Kidney (tissue), 14 donors: ENCODE measurements around the gene LMBR1. TPM values are rescaled to one million over a fixed set of nuclear protein-coding genes. Genes with fewer than 3 reads are reported as not detected.

ENCODE experiments used
- DNase-seq, 5 donors: peaks; one replicate each; pipeline ENCODE4 v3.0.0-alpha.2; 2013 to 2020
- FAIRE-seq: peaks from 2 replicates; lab custom pipeline; 2012; peaks lifted over from hg19 to GRCh38; lab: Jason Lieb, UNC
- H3K27ac ChIP-seq, 2 donors: one replicate each; pipeline ENCODE4 v1.7.0; 2013; ENCODE audit warnings: low read depth in 2 of 2, low read length in 2 of 2, inconsistent platforms in 1 of 2
- H3K27me3 ChIP-seq: one replicate; pipeline ENCODE4 v1.7.1; 2013; ENCODE audit warnings: low read length, inconsistent platforms; ENCODE audit not compliant: control insufficient read depth, insufficient read depth
- H3K36me3 ChIP-seq, 3 donors: one replicate each; pipeline versions ENCODE4 v1.7.0 to v1.7.1; 2013; ENCODE audit warnings: low read length in 3 of 3, control low read depth in 1 of 3, inconsistent platforms in 1 of 3; ENCODE audit not compliant: insufficient read depth in 3 of 3, control insufficient read depth in 2 of 3
- H3K4me1 ChIP-seq, 3 donors: one replicate each; pipeline versions ENCODE4 v1.7.0 to v1.7.1; 2013; ENCODE audit warnings: low read length in 3 of 3, inconsistent platforms in 1 of 3, low read depth in 1 of 3; ENCODE audit not compliant: control insufficient read depth in 2 of 3, insufficient read depth in 2 of 3
- H3K4me3 ChIP-seq, 3 donors: one replicate each; pipeline versions ENCODE4 v1.7.0 to v1.8.1; 2013; ENCODE audit warnings: low read length in 3 of 3, control low read depth in 1 of 3, inconsistent platforms in 1 of 3
- H3K9ac ChIP-seq, 3 donors: one replicate each; pipeline versions ENCODE4 v1.7.0 to v1.7.1; 2013; ENCODE audit warnings: low read length in 3 of 3, control low read depth in 1 of 3, inconsistent platforms in 1 of 3
- H3K9me3 ChIP-seq, 3 donors: one replicate each; pipeline versions ENCODE4 v1.7.0 to v1.7.1; 2013; ENCODE audit warnings: low read length in 3 of 3, control low read depth in 1 of 3, inconsistent platforms in 1 of 3; ENCODE audit not compliant: control insufficient read depth in 2 of 3, insufficient read depth in 1 of 3
- CTCF ChIP-seq: IDR thresholded peaks from 3 replicates; pipeline ENCODE4 v1.5.1; 2012; ENCODE audit warnings: mild to moderate bottlenecking, moderate library complexity, borderline replicate concordance; ENCODE audit not compliant: insufficient read depth; ENCODE audit errors: extremely low read depth
- intact Hi-C: fragments of 100-400 bp; cut with DNase I; formaldehyde crosslinking; loops from one replicate; pipeline ENCODE4 v1.11.1; 2022
- polyA plus RNA-seq: library from polyadenylated mRNA; stranded (reverse); fragments of 350-450 nt; fragmentation: Illumina TruSeq; extraction: RNeasy Lipid Tissue Mini Kit (QIAGEN cat#74804); gene quantifications from one replicate; pipeline ENCODE4 v1.2.3, GENCODE V29; 2014; ENCODE audit warnings: low read depth, low replicate concordance; ENCODE audit not compliant: insufficient read depth
- total RNA-seq: library from RNA; stranded (reverse); fragmentation: NEBNext Ultra II Directional; extraction: Animal tissue kit (Norgen Biotek cat#: 25700); gene quantifications from one replicate; pipeline ENCODE4 v1.2.1, GENCODE V29; 2021
- donor health status: control.
- donor health status: control.
- donor health status: control.
- donor health status: control.
- donor health status: control.
- donor health status: DM: yes; HTN: yes; CAD: no.
- donor health status: Normal renal cell carcinoma (clear cell type).

LMBR1 gene
- total and polyA plus RNA-seq, 2 donors from 2014 or later, result 19.6 to 82.6 TPM

- H3K27me3 ChIP-seq, result no peaks in the 10 kb centered on the region
- FAIRE-seq (no peak), DNase-seq (no peak)
- H3K9me3 ChIP-seq, result no peaks in the 10 kb centered on the region
- no peak overlapping the region for H3K4me3 ChIP-seq
- no peaks in the 10 kb centered on the region for H3K4me1 ChIP-seq
- intact Hi-C loops, result no loop called here
- no peaks in the 10 kb centered on the region for H3K36me3 ChIP-seq
- no peak overlapping the region for H3K27ac ChIP-seq
- TF ChIP-seq CTCF, result no peak
- no peak overlapping the region for H3K9ac ChIP-seq
These were observed 126.9 kb downstream of the LMBR1 start for GRCh38 chr7:156765901-156766656.

GRCh38 chr7:156764766-156765165 lies 128.2 kb downstream of the LMBR1 start:
- no peaks in the 10 kb centered on the region for H3K27me3 ChIP-seq
- H3K9ac ChIP-seq, result no peak overlapping the region
- intact Hi-C loops, result no loop called here
- FAIRE-seq, result no peak
- no peak overlapping the region for H3K4me3 ChIP-seq
- no peaks in the 10 kb centered on the region for H3K9me3 ChIP-seq
- no peak overlapping the region for H3K27ac ChIP-seq
- H3K36me3 ChIP-seq, result peaks cover 0 to 2% (median 0%) of the 10 kb centered on the region in 3 donors
- TF ChIP-seq CTCF, result no peak
- no peak for DNase-seq
- no peaks in the 10 kb centered on the region for H3K4me1 ChIP-seq

GRCh38 chr7:156764016-156764669 lies 128.8 kb downstream of the LMBR1 start:
- no peaks in the 10 kb centered on the region for H3K9me3 ChIP-seq
- H3K27me3 ChIP-seq, result no peaks in the 10 kb centered on the region
- H3K4me3 ChIP-seq, result no peak overlapping the region
- H3K4me1 ChIP-seq, result no peaks in the 10 kb centered on the region
- TF ChIP-seq CTCF, result peak; percentile 48
- no peak overlapping the region for H3K27ac ChIP-seq
- H3K36me3 ChIP-seq, result peaks cover 0 to 2% (median 0%) of the 10 kb centered on the region in 3 donors
- DNase-seq (peak; percentile 52 to 89 (median 82)), FAIRE-seq (peak; percentile 86)
- intact Hi-C loops, result no loop called here
- H3K9ac ChIP-seq, result no peak overlapping the region
